ENCODE data around the gene MAGI1. TPM values are rescaled to one million over a fixed set of nuclear protein-coding genes. Genes with fewer than 3 reads are reported as not detected.

Gene MAGI1
- total RNA-seq, 1 donor from 2014 or later: 45.8 TPM

DNA sequence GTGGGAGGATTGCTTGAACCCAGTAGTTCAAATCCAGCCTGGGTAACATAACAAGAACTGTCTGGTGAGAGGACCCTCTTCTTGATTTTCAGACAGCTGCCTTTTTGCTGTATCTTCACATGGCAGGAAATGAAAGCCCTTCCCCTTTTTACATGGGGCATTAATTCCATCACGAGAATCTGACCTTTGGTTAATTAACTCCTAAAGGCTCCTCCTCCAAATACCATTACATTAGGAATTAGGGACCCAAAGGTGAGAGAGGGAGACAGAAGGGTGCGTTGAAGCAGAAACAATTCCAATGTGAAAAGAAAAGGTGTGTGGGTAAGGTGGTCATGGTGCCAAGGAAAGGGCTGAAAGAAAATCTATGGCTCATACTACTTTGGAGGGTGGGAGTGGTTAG lies 536.2 kb downstream of the MAGI1 start:
- no peak overlapping the region for H3K4me3 ChIP-seq
- no peaks in the 10 kb centered on the region for H3K9me3 ChIP-seq
- H3K36me3 ChIP-seq: no peaks in the 10 kb centered on the region
- H3K27me3 ChIP-seq: no peaks in the 10 kb centered on the region
- intact Hi-C loops (cut with DNase I): no loop called here
- DNase-seq (no peak), ATAC-seq (no peak)
- no peak overlapping the region for H3K27ac ChIP-seq
- no peaks in the 10 kb centered on the region for H3K4me1 ChIP-seq
- TF ChIP-seq, protein P1, sequence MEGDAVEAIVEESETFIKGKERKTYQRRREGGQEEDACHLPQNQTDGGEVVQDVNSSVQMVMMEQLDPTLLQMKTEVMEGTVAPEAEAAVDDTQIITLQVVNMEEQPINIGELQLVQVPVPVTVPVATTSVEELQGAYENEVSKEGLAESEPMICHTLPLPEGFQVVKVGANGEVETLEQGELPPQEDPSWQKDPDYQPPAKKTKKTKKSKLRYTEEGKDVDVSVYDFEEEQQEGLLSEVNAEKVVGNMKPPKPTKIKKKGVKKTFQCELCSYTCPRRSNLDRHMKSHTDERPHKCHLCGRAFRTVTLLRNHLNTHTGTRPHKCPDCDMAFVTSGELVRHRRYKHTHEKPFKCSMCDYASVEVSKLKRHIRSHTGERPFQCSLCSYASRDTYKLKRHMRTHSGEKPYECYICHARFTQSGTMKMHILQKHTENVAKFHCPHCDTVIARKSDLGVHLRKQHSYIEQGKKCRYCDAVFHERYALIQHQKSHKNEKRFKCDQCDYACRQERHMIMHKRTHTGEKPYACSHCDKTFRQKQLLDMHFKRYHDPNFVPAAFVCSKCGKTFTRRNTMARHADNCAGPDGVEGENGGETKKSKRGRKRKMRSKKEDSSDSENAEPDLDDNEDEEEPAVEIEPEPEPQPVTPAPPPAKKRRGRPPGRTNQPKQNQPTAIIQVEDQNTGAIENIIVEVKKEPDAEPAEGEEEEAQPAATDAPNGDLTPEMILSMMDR (IDR thresholded peaks at IDR 0.05): no peak

DNA sequence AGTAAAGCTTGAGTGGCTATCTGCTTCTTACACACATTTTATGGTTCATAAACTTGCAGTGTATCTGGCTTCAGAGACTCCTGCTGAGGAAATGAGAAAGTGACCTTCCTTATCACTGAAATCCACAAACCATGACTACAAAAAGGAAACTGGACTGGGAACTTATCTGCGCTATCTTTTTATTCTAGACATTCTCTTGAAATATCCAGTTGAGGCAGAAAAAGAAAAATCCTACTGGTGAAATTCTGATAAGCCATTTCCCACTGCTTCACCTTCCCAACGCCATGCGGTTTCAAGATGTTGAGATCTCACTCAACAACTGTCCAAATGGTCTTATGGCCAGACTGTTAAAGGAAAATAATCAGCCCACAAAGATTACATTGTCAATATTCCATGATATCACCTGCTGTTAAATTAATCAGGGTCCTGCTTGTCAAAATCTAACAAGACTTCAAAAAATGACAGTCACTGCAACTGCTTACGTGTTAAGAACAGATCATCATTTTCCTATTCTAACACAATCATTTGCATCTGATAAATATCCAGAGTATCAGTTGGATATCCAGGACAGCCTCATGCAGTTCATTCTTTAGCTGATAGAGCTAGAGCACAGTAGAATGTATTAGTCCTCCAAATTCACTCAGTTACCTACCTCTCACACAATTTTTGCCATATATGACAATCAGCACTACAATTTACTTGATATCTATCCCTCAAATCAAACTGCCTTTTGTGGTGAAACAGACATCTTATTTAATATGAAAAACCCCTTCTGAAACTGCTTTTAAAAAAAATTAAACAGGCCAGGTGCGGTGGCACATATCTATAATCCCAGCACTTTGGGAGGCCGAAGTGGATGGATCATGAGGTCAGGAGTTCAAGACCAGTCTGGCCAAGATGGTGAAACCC lies 538.1 kb downstream of the MAGI1 start:
- TF ChIP-seq, protein P1 (IDR thresholded peaks at IDR 0.05): no peak
- intact Hi-C loops (cut with DNase I): no loop called here

DNA sequence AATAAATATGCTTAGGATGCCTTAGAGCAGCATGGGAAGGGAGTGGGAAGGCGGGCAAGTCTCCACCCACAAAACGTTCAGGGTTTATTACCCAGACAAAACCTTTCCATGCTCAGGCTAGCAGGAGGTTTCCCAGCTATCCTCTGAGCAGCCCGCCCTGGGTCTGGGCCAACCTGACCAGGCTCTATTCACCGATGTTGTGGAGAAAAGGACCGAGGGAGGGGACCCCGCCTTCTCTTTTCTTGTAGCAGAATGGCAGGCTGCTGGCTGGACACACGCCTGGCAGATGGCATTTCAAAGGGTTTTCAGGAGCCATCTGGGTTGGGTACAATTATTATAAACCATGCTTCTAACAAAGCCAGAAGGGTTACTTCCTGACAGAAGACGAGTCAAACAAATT lies 540.9 kb downstream of the MAGI1 start:
- intact Hi-C loops (cut with DNase I): no loop called here
- no peak for ATAC-seq
- no peaks in the 10 kb centered on the region for H3K4me1 ChIP-seq
- H3K27ac ChIP-seq: no peak overlapping the region
- no peak overlapping the region for H3K4me3 ChIP-seq
- H3K9me3 ChIP-seq: no peaks in the 10 kb centered on the region
- H3K36me3 ChIP-seq: no peaks in the 10 kb centered on the region
- TF ChIP-seq, protein P1 (IDR thresholded peaks at IDR 0.05): no peak
- H3K27me3 ChIP-seq: no peaks in the 10 kb centered on the region
- DNase-seq: no peak

More for the DNA sequence above, 538.1 kb downstream of the MAGI1 start:
- ATAC-seq (no peak), DNase-seq (no peak)
- Histone ChIP-seq H3K4me1 (no peaks in the 10 kb centered on the region), H3K27me3 (no peaks in the 10 kb centered on the region), H3K4me3 (no peak overlapping the region), H3K36me3 (no peaks in the 10 kb centered on the region), H3K9me3 (no peaks in the 10 kb centered on the region), H3K27ac (no peak overlapping the region)

DNA sequence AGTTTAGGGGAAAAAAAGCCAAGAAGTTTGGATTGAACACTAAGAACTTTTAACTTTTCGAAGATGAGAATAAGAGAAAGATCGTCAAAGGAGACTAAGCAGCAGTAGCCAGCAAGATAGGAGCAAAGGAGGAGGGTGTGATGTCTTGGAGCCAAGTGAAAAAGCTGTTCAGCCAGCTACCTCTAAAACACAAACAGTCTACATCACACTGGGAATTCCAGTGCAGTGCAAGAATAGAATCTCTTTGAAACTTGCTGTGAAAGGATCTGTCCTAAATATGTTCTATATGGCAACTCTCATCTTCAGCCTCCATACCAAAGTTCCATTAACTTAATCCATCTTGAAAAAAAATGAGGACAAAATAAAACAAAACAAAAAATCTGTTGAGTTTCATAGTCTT lies 541.5 kb downstream of the MAGI1 start:
- Histone ChIP-seq H3K36me3 (no peaks in the 10 kb centered on the region), H3K9me3 (no peaks in the 10 kb centered on the region), H3K27me3 (no peaks in the 10 kb centered on the region), H3K4me1 (no peaks in the 10 kb centered on the region), H3K4me3 (no peak overlapping the region), H3K27ac (no peak overlapping the region)
- intact Hi-C loops (cut with DNase I): no loop called here
- DNase-seq (no peak), ATAC-seq (no peak)
- TF ChIP-seq, protein P1 (IDR thresholded peaks at IDR 0.05): no peak

DNA sequence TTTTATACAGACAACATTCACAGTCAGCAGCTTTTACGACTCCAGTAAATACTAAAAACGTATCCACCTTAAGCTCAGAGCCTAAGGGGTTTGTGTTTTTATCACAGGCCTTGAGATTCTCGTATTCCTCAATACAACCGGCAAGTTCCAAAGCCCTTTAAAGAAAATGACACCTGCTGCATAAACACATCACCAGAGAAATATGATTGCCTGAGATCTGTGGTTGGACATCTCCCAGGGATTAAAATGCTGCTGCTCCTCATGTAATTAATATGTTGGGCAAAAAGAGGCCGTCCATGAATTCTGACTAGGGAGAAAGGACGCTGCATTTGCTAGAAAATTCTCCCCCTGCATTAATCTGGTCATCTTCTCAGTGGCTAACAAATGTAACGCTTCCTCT lies 544.8 kb downstream of the MAGI1 start:
- intact Hi-C loops (cut with DNase I): no loop called here
- H3K9me3 ChIP-seq: no peaks in the 10 kb centered on the region
- no peak for ATAC-seq
- H3K27ac ChIP-seq: no peak overlapping the region
- H3K4me1 ChIP-seq: no peaks in the 10 kb centered on the region
- no peaks in the 10 kb centered on the region for H3K36me3 ChIP-seq
- no peak for DNase-seq
- TF ChIP-seq, protein P1 (IDR thresholded peaks at IDR 0.05): no peak
- H3K27me3 ChIP-seq: no peaks in the 10 kb centered on the region
- H3K4me3 ChIP-seq: no peak overlapping the region
